Gastrocnemius medialis (tissue), 4 donors: ENCODE measurements around the gene SLC26A9.

Source experiments
- POLR2A ChIP-seq, 2 donors: fragments of 450-650 bp; IDR thresholded peaks; one replicate each; pipeline ENCODE4 v1.6.1; 2017; ENCODE audit warnings: antibody characterized with exemption in 2 of 2, mild to moderate bottlenecking in 2 of 2, moderate library complexity in 2 of 2
- TF ChIP-seq, protein P1 (sequence below), 5 experiments: fragments of 450-650 bp in 3 of 5; fragments of 200-600 bp in 2 of 5; sonication (generic) in 2 of 5; IDR thresholded peaks in 4 of 5; conservative IDR thresholded peaks in 1 of 5; 1 replicate in 4 of 5; 2 replicates in 1 of 5; pipeline ENCODE4 v1.5.1; 2016 to 2019; ENCODE audit warnings: antibody characterized with exemption in 5 of 5, mild to moderate bottlenecking in 3 of 5, moderate library complexity in 3 of 5

- TF ChIP-seq, protein P1, sequence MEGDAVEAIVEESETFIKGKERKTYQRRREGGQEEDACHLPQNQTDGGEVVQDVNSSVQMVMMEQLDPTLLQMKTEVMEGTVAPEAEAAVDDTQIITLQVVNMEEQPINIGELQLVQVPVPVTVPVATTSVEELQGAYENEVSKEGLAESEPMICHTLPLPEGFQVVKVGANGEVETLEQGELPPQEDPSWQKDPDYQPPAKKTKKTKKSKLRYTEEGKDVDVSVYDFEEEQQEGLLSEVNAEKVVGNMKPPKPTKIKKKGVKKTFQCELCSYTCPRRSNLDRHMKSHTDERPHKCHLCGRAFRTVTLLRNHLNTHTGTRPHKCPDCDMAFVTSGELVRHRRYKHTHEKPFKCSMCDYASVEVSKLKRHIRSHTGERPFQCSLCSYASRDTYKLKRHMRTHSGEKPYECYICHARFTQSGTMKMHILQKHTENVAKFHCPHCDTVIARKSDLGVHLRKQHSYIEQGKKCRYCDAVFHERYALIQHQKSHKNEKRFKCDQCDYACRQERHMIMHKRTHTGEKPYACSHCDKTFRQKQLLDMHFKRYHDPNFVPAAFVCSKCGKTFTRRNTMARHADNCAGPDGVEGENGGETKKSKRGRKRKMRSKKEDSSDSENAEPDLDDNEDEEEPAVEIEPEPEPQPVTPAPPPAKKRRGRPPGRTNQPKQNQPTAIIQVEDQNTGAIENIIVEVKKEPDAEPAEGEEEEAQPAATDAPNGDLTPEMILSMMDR (IDR thresholded peaks at IDR 0.05 in 4 of 5, conservative IDR thresholded peaks at IDR 0.05 in 1 of 5) = no peak
- TF ChIP-seq POLR2A (IDR thresholded peaks at IDR 0.05) = no peak
Measured at GRCh38 chr1:205883792-205884191, 59.5 kb downstream of the SLC26A9 start.
